A549 (cell line): ENCODE measurements around the gene LTBP3. TPM values are rescaled to one million over a fixed set of nuclear protein-coding genes. Genes with fewer than 3 reads are reported as not detected.

Experiments
- ATAC-seq, 2 experiments: fragments of 200-7000 bp in 1 of 2; fragments of >200 bp in 1 of 2; cut with Nextera tagmentation in 1 of 2; cut with Tn5 transposase in 1 of 2; 3 replicates each; pipeline versions ENCODE4 v1.8.0 to v1.9.1; 2018 to 2020; ENCODE audit warnings: mild to moderate bottlenecking in 1 of 2, moderate library complexity in 1 of 2
- CTCF ChIA-PET: fragments of 300-600 bp; sonication (Branson Sonifier 250); formaldehyde crosslinking; extraction: SDS; loops from one replicate; lab custom pipeline; 2021; ENCODE audit warnings: antibody characterized with exemption, inconsistent platforms; lab: Yijun Ruan, JAX
- POLR2A ChIA-PET: fragments of 350-600 bp; formaldehyde crosslinking; extraction: SDS; loops from one replicate; lab custom pipeline; 2021; ENCODE audit warnings: antibody characterized with exemption, inconsistent platforms; lab: Yijun Ruan, JAX
- DNase-seq, 2 experiments: peaks; one replicate each; pipeline versions ENCODE4 v3.0.0 to v3.0.0-alpha.2; 2011 to 2016; ENCODE audit warnings: low read depth in 1 of 2, low spot score in 1 of 2
- FAIRE-seq: peaks from 2 replicates; lab custom pipeline; 2011; peaks lifted over from hg19 to GRCh38; lab: Jason Lieb, UNC
- H3K27ac ChIP-seq, 2 experiments: fragments of >200 bp; sonication (Bioruptor Twin); formaldehyde crosslinking; 3 replicates each; pipeline ENCODE4 v1.5.1; 2016 to 2017
- H3K4me1 ChIP-seq: fragments of >200 bp; sonication (Bioruptor Twin); formaldehyde crosslinking; 3 replicates; pipeline ENCODE4 v1.6.1; 2016
- H3K4me2 ChIP-seq: fragments of >200 bp; sonication (Bioruptor Twin); formaldehyde crosslinking; 3 replicates; pipeline ENCODE4 v1.6.1; 2016
- H3K4me3 ChIP-seq: fragments of >200 bp; sonication (Bioruptor Twin); formaldehyde crosslinking; 3 replicates; pipeline ENCODE4 v1.5.1; 2016
- H3K9me3 ChIP-seq: fragments of >200 bp; sonication (Bioruptor Twin); formaldehyde crosslinking; 3 replicates; pipeline ENCODE4 v1.6.1; 2016
- CBX2 ChIP-seq: fragments of 200-600 bp; sonication (generic); IDR thresholded peaks from 2 replicates; pipeline ENCODE4 v1.6.1; 2016; ENCODE audit warnings: low read depth, mild to moderate bottlenecking, borderline replicate concordance
- CHD2 ChIP-seq: fragments of 150-350 bp; IDR thresholded peaks from 2 replicates; pipeline ENCODE4 v1.6.1; 2014; ENCODE audit warnings: low read length; ENCODE audit not compliant: partially characterized antibody
- EHF ChIP-seq: fragments of 250-450 bp; sonication (Bioruptor Pico); IDR thresholded peaks from 2 replicates; pipeline ENCODE4 v1.5.0; 2020; ENCODE audit warnings: mild to moderate bottlenecking
- EP300 ChIP-seq, 2 experiments: fragments of >200 bp; sonication (Bioruptor Twin); formaldehyde crosslinking; IDR thresholded peaks; 2 replicates in 1 of 2; 3 replicates in 1 of 2; pipeline ENCODE4 v1.6.1; 2016 to 2017
- FOXS1 ChIP-seq: fragments of 250-450 bp; sonication (Bioruptor Pico); IDR thresholded peaks from 2 replicates; pipeline ENCODE4 v1.5.0; 2020; ENCODE audit warnings: mild to moderate bottlenecking, moderate library complexity
- HEYL ChIP-seq: fragments of 250-450 bp; sonication (Bioruptor Pico); IDR thresholded peaks from 2 replicates; pipeline ENCODE4 v1.8.0; 2021; ENCODE audit warnings: mild to moderate bottlenecking, moderate library complexity
- MYC ChIP-seq: IDR thresholded peaks from 2 replicates; pipeline ENCODE4 v1.6.1; 2012; ENCODE audit warnings: mild to moderate bottlenecking, inconsistent platforms, low read length, improper control_type of control experiment, borderline replicate concordance
- NFE2L2 ChIP-seq: fragments of 150-350 bp; conservative IDR thresholded peaks from 2 replicates; pipeline ENCODE4 v1.6.1; 2014; ENCODE audit warnings: low read length
- NPAS2 ChIP-seq: fragments of 250-450 bp; sonication (Bioruptor Pico); IDR thresholded peaks from 2 replicates; pipeline ENCODE4 v1.8.0; 2022; ENCODE audit warnings: mild to moderate bottlenecking, moderate library complexity, borderline replicate concordance
- NR3C1 ChIP-seq: fragments of >200 bp; sonication (Bioruptor Twin); formaldehyde crosslinking; IDR thresholded peaks from 3 replicates; pipeline ENCODE4 v1.6.1; 2017
- RAD21 ChIP-seq, 2 experiments: fragments of >200 bp in 1 of 2; sonication (Bioruptor Twin) in 1 of 2; formaldehyde crosslinking in 1 of 2; IDR thresholded peaks in 1 of 2; conservative IDR thresholded peaks in 1 of 2; 2 replicates in 1 of 2; 3 replicates in 1 of 2; pipeline ENCODE4 v1.6.1; 2012 to 2018; ENCODE audit warnings: inconsistent platforms in 1 of 2
- SMC3 ChIP-seq: fragments of >200 bp; sonication (Bioruptor Twin); formaldehyde crosslinking; IDR thresholded peaks from 3 replicates; pipeline ENCODE4 v1.6.1; 2018; ENCODE audit warnings: inconsistent platforms
- ZNF302 ChIP-seq: fragments of 250-450 bp; sonication (Bioruptor Pico); IDR thresholded peaks from 2 replicates; pipeline ENCODE4 v1.9.0; 2021; ENCODE audit warnings: inconsistent platforms, mild to moderate bottlenecking, moderate library complexity
- ZSCAN20 ChIP-seq: fragments of 250-450 bp; sonication (Bioruptor Pico); IDR thresholded peaks from 2 replicates; pipeline ENCODE4 v1.8.0; 2022; ENCODE audit warnings: mild to moderate bottlenecking, moderate library complexity
- WGBS: methylation state at CpG from one replicate; pipeline ENCODE4 v1.1.6; 2017; ENCODE audit errors: missing lambda C conversion rate; 5-methylcytosine and 5-hydroxymethylcytosine counted together
- polyA plus RNA-seq, 4 experiments: library from polyadenylated mRNA; depleted of rRNA in 3 of 4; stranded (reverse); fragments of >200 nt; fragmentation: RNase III in 1 of 4; extraction: RNeasy Plus Mini Kit Qiagen cat#74134 plus additional on column Dnase treatment in 1 of 4; gene quantifications; 2 replicates in 3 of 4; 3 replicates in 1 of 4; pipeline ENCODE4 v1.2.3, GENCODE V29; 2011 to 2017
- TF ChIP-seq, protein P1 (sequence below): IDR thresholded peaks from 2 replicates; pipeline ENCODE4 v1.6.1; 2012
- TF ChIP-seq, protein P2 (sequence below): IDR thresholded peaks from 2 replicates; pipeline ENCODE4 v1.6.1; 2012; ENCODE audit warnings: low read depth, borderline replicate concordance
- TF ChIP-seq, protein P3 (sequence below): fragments of 250-450 bp; sonication (Bioruptor Pico); IDR thresholded peaks from 2 replicates; pipeline ENCODE4 v1.5.0; 2021; ENCODE audit warnings: mild to moderate bottlenecking, moderate library complexity, borderline replicate concordance
- TF ChIP-seq, protein P4 (sequence below): fragments of 200-600 bp; sonication (generic); IDR thresholded peaks from 2 replicates; pipeline ENCODE4 v1.6.1; 2016; ENCODE audit warnings: antibody characterized with exemption, mild to moderate bottlenecking, moderate library complexity
- TF ChIP-seq, protein P5 (sequence below): fragments of >200 bp; sonication (Bioruptor Twin); formaldehyde crosslinking; IDR thresholded peaks from 3 replicates; pipeline ENCODE4 v1.5.1; 2016
- TF ChIP-seq, protein P6 (sequence below): fragments of >200 bp; sonication (Bioruptor Twin); formaldehyde crosslinking; IDR thresholded peaks from 3 replicates; pipeline ENCODE4 v1.6.1; 2016

LTBP3 gene
- polyA plus RNA-seq, 2 of the 4 experiments (the other 2 are of a cell fraction): 28.6 to 123 TPM

DNA sequence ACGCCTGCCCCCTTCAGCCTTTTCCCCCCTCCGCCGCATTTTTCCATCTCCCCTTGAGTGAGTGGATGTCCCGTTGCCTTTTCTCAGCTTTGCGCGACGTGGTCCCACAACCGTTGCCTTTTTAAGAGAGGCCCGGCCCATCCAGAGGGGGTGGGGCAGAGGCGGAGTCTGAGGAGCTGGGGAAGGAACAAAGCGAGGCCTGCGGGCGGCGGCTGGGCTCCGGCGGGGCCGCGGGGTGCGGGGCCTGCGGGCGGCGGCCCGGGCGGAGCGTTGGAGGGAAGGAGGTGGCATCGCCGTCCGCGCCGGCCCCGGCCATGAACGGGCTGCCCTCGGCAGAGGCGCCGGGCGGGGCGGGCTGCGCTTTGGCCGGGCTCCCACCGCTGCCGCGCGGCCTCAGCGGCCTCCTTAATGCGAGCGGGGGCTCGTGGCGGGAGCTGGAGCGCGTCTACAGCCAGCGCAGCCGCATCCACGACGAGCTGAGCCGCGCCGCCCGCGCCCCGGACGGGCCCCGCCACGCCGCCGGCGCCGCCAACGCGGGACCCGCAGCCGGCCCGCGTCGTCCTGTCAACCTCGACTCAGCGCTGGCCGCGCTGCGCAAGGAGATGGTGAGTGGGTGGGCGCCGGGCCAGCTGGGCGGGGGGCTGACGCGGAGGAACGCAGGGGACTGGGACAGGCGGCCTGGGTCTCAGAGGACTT is 14.3 kb upstream of the LTBP3 start, which contains the start of gene FAM89B (continued):
- TF ChIP-seq MYC: no peak
- TF ChIP-seq ZNF302 (CRISPR knock-in tag): no peak
- TF ChIP-seq, protein P1, sequence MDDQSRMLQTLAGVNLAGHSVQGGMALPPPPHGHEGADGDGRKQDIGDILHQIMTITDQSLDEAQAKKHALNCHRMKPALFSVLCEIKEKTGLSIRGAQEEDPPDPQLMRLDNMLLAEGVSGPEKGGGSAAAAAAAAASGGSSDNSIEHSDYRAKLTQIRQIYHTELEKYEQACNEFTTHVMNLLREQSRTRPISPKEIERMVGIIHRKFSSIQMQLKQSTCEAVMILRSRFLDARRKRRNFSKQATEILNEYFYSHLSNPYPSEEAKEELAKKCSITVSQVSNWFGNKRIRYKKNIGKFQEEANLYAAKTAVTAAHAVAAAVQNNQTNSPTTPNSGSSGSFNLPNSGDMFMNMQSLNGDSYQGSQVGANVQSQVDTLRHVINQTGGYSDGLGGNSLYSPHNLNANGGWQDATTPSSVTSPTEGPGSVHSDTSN: 0 out of 2 replicates have a peak, but pooled peaks have one; percentile 15
- TF ChIP-seq ZSCAN20 (CRISPR knock-in tag): no peak

DNA sequence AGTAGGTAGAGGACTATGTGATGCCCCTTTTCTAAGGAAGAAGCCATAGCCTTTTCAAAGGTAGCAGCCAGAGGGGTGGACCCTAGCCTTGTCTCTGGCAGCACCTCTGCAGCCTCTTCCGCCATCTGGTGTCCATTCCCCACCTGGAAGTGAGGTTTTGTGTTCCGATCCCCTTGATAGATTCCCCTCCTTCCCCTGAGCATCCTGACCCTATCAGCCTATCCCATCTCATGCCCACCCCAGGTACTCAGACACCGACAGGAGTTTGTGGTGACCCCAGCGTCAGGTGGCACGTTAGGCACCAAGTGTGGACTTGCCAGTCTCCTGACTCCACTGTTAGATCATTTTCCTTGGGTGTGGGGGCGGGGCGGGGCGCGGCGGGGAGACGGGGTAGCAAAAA is 13.8 kb upstream of the LTBP3 start:
- ATAC-seq (peak in 1 of 2 experiments; percentile 13; a peak in 3 of 6 replicates), DNase-seq (peak; percentile 79 to 84), FAIRE-seq (no peak)
- ChIA-PET POLR2A (interaction anchor here (1.1 to 3.6 kb wide), 6 partner anchors 12 to 72 kb away, joined by 3 to 51 read pairs (median 6); partner anchors contain the start of genes LTBP3, PCNX3 and SCYL1), CTCF (interaction anchor here (0.6 to 16.3 kb wide), 22 partner anchors 10 to 450 kb away, joined by 3 to 393 read pairs (median 6); partner anchors contain the start of genes KCNK7, LTBP3, MAP3K11 and MUS81)
- Histone ChIP-seq H3K4me1 (peaks cover 53% of the 10 kb centered on the region), H3K4me2 (peak overlapping the region; percentile 97), H3K9me3 (no peaks in the 10 kb centered on the region), H3K4me3 (peak overlapping the region; percentile 81), H3K27ac (peak overlapping the region; percentile 80 to 98)
- WGBS: 4% methylated on average over 11 of the region's 11 CpGs
- peak; percentile 69 to 76 for TF ChIP-seq RAD21 (conservative IDR thresholded peaks at IDR 0.05 in 1 of 2, IDR thresholded peaks at IDR 0.05 in 1 of 2)
- TF ChIP-seq EHF (CRISPR knock-in tag): no peak
- TF ChIP-seq, protein P2, sequence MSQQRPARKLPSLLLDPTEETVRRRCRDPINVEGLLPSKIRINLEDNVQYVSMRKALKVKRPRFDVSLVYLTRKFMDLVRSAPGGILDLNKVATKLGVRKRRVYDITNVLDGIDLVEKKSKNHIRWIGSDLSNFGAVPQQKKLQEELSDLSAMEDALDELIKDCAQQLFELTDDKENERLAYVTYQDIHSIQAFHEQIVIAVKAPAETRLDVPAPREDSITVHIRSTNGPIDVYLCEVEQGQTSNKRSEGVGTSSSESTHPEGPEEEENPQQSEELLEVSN: no peak
- no peak for TF ChIP-seq CBX2
- TF ChIP-seq EP300 (IDR thresholded peaks at IDR 0.05): no peak
- TF ChIP-seq, protein P3, sequence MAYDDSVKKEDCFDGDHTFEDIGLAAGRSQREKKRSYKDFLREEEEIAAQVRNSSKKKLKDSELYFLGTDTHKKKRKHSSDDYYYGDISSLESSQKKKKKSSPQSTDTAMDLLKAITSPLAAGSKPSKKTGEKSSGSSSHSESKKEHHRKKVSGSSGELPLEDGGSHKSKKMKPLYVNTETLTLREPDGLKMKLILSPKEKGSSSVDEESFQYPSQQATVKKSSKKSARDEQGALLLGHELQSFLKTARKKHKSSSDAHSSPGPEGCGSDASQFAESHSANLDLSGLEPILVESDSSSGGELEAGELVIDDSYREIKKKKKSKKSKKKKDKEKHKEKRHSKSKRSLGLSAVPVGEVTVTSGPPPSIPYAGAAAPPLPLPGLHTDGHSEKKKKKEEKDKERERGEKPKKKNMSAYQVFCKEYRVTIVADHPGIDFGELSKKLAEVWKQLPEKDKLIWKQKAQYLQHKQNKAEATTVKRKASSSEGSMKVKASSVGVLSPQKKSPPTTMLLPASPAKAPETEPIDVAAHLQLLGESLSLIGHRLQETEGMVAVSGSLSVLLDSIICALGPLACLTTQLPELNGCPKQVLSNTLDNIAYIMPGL (CRISPR knock-in tag): no peak
- TF ChIP-seq CHD2: no peak
- TF ChIP-seq FOXS1 (CRISPR knock-in tag): no peak
- no peak for TF ChIP-seq NR3C1
- no peak for TF ChIP-seq HEYL (CRISPR knock-in tag)
- TF ChIP-seq, protein P4, sequence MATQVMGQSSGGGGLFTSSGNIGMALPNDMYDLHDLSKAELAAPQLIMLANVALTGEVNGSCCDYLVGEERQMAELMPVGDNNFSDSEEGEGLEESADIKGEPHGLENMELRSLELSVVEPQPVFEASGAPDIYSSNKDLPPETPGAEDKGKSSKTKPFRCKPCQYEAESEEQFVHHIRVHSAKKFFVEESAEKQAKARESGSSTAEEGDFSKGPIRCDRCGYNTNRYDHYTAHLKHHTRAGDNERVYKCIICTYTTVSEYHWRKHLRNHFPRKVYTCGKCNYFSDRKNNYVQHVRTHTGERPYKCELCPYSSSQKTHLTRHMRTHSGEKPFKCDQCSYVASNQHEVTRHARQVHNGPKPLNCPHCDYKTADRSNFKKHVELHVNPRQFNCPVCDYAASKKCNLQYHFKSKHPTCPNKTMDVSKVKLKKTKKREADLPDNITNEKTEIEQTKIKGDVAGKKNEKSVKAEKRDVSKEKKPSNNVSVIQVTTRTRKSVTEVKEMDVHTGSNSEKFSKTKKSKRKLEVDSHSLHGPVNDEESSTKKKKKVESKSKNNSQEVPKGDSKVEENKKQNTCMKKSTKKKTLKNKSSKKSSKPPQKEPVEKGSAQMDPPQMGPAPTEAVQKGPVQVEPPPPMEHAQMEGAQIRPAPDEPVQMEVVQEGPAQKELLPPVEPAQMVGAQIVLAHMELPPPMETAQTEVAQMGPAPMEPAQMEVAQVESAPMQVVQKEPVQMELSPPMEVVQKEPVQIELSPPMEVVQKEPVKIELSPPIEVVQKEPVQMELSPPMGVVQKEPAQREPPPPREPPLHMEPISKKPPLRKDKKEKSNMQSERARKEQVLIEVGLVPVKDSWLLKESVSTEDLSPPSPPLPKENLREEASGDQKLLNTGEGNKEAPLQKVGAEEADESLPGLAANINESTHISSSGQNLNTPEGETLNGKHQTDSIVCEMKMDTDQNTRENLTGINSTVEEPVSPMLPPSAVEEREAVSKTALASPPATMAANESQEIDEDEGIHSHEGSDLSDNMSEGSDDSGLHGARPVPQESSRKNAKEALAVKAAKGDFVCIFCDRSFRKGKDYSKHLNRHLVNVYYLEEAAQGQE: no peak
- no peak for TF ChIP-seq NPAS2
- TF ChIP-seq ZSCAN20 (CRISPR knock-in tag): no peak
- peak; percentile 62 for TF ChIP-seq SMC3
- TF ChIP-seq, protein P5, sequence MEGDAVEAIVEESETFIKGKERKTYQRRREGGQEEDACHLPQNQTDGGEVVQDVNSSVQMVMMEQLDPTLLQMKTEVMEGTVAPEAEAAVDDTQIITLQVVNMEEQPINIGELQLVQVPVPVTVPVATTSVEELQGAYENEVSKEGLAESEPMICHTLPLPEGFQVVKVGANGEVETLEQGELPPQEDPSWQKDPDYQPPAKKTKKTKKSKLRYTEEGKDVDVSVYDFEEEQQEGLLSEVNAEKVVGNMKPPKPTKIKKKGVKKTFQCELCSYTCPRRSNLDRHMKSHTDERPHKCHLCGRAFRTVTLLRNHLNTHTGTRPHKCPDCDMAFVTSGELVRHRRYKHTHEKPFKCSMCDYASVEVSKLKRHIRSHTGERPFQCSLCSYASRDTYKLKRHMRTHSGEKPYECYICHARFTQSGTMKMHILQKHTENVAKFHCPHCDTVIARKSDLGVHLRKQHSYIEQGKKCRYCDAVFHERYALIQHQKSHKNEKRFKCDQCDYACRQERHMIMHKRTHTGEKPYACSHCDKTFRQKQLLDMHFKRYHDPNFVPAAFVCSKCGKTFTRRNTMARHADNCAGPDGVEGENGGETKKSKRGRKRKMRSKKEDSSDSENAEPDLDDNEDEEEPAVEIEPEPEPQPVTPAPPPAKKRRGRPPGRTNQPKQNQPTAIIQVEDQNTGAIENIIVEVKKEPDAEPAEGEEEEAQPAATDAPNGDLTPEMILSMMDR: peak; percentile 56
- TF ChIP-seq, protein P6, sequence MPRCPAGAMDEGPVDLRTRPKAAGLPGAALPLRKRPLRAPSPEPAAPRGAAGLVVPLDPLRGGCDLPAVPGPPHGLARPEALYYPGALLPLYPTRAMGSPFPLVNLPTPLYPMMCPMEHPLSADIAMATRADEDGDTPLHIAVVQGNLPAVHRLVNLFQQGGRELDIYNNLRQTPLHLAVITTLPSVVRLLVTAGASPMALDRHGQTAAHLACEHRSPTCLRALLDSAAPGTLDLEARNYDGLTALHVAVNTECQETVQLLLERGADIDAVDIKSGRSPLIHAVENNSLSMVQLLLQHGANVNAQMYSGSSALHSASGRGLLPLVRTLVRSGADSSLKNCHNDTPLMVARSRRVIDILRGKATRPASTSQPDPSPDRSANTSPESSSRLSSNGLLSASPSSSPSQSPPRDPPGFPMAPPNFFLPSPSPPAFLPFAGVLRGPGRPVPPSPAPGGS: no peak
- TF ChIP-seq, protein P1: no peak
- no peak for TF ChIP-seq NFE2L2
